GM21529 (cell line): ENCODE measurements around the gene MTHFR.

ENCODE experiments used
- ATAC-seq: cut with Tn5 transposase; IDR thresholded peaks from one replicate; pipeline ENCODE4 v1.9.1; 2021; ENCODE audit not compliant: unreplicated experiment

MTHFR gene

DNA sequence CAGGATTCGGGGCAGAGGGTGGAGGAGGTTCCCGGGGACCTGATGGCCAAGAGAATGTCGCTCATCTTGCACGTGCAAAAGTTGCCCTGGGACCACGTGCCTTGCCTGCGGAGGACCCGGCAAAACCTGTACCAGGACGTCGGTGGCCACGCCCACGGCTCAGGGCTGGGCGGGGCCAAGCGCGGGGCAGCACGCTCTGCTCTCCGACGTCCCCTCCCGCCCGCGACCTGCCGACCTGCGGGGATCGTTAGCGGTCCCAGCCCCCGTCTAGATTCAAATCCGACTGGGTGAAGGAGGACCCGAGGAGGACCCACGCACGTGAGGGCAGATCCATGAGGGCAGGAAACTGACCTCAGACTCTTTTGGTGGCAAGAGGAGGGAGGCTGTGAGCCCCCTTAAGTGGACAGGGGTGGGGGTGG is 43.8 kb downstream of the MTHFR start, which contains the start of gene C1orf167:
Gene C1orf167, plus strand, starts transcription at position 206 of the 419 bp plus-strand sequence. CDS start 2,208 bp downstream, outside the sequence.
- no peak for ATAC-seq

- ATAC-seq = no peak
These were observed 44.5 kb downstream of the MTHFR start for GRCh38 chr1:11761285-11761684.

GRCh38 chr1:11759791-11760190 is 46.0 kb downstream of the MTHFR start:
- ATAC-seq = no peak

DNA sequence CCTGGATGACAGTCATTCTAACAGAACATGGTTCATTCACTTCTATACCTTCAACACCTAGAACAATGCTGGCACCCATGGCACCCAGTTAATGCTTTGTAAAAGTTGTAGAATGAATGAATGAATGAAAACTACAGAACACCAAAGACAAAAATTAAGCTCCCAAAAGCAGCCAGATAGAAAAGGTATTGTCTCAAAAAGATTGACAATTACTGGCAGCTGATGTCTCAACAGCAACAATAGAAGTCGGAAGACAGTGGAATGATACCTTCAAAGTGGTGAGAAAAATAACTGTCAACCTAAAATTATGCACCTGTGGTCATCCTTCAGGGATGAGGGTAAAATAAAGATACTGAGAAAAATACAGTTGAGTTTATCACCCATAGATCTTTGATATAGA is 48.7 kb downstream of the MTHFR start:
- no peak for ATAC-seq

DNA sequence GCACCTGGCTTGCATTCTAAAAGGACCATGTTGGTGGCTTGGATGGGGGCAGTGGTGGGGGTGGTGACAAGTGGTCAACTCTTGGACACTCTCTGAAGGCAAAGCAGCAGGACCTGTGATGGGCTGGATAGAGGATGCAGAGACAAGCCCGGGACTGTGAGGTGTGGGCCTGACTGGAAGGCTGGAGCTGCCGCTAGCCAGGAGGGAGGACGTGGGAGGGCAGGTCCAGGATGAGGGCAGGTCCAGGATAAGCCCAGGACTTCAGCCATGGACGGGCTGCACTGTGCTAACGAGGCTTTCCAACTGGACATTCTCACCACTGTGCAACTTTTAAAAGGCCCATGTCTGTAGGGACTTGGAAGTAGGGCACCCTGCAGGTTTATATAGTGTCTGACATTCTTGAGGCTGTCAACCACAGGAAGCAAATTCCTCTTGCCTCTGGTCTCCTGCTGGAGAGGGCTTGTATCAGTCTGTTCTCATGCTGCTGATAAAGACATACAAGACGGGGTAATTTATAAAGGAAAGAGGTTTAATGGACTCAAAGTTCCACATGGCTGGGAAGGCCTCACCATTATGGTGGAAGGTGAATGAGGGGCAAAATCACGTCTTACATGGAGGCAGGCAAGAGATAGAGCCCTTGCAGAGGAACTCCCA is 52.1 kb downstream of the MTHFR start:
- no peak for ATAC-seq

GRCh38 chr1:11752359-11753088 is 53.2 kb downstream of the MTHFR start:
- ATAC-seq = no peak

GRCh38 chr1:11751087-11751486 is 54.7 kb downstream of the MTHFR start:
- no peak for ATAC-seq

- ATAC-seq = no peak
These were observed 55.8 kb downstream of the MTHFR start for GRCh38 chr1:11749996-11750395.

DNA sequence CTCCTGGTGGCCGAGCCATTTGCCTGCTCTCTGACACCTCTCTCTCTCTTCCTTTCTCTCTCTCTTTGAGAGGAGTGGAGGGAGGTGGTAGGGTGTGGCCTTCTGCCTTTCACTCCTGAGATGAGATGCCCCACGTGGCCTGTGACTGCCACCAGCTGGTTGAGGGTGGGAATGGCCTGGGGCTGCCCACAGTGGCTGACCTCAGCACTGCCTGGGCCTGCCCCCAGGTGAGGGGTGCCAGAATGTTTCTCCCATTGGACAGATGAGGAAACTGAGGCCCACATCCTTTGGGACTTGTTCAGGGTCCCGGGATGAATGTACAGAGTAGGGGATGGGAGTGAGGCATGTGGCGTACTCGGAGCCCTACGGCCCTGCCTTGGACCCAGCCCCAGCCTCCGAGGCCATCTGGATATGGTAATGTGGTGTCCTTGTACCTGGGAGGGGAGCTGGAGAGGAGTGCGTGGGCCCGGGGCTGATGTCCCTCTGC is 56.5 kb downstream of the MTHFR start:
- ATAC-seq = peak; percentile 58

DNA sequence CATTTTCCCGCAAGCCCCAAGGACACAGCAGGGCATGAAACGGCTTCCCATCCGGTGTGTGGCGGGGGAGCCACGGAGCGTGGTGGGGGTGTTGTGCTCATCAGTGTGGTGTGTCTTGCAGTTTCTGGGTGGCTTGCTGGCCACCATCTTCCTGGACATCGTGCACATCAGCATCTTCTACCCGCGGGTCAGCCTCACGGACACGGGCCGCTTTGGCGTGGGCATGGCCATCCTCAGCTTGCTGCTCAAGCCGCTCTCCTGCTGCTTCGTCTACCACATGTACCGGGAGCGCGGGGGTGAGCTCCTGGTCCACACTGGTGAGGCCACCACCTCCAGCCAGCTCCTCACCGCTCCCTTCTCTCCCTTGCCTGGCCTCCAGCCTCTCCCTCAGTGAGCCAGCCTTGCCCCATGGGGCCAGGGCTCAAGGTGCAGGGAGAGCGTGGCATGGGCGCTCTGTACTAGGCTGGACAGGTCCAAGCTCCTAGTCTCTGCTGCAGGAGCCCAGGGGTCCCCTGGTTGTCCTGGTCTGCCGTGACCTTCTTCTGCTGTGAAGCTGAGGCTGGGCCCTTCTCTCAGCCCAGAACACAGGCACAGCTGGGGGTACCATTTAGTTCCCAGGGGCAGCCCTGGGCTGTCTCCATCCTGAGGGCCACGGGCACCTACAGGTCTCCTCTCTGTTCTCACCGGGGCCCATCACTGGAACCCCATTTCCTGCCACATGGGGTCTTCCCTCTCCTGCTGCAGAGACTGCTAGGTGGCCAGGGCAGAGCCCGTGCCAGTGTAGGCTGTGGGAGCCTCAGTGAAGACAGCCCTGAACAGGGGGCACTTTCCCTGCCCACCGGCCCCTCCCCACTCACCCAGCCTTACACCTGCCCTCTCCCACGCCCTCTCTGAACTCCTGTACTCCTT is 57.2 kb downstream of the MTHFR start:
- no peak for ATAC-seq

DNA sequence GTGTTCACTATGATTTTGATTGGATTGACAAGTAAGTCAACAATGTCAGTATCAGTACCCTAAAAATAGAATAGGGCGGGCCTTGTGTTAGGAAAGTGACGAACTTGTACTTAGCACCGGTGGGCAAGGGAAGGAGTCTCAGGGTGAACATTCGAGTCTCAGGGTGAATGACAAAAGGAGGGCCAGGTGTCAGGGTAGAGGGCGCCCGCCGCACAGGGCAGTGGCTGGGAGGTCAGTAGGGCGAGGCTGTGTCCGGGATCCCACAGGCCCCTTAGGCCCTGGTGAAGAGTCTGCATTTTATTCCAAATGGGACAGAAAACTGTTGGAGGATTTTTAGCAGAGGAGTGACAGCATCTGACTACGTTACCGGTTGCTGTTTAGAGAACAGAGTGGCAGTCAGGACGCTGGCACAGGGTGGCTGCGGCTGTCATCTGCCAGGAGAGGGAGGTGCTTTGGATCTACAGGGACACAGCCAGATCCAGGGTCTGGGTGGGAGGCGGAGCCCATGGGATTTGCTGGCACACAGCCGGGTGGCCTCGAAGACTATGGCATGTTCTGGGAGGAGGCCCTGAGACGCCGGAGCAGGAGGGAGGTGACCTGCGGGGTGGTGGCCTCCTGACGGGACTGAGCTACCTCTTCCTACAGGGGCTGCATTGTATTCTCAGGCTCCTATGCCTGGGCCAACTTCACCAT is 58.8 kb downstream of the MTHFR start:
- ATAC-seq = no peak

DNA sequence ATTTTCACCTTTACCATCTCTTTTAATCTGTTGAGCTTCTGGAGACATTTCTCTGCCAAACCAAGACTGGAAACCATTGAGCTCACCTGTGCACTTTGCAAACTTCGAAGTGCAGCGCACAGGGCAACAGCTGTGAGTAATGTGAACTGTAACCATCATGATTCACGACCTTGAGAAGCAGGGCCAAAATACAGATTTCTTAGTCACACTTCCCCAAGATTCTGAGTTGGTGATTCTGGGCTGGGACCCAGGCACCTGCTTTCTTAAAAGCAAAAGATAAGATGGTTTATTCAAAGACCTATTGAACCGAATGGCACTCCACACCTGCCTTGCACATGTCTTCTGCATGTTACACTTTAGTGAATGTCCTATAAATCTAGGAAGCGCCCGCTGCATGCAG is 59.7 kb downstream of the MTHFR start:
- ATAC-seq = no peak

- ATAC-seq = no peak
These were observed 61.5 kb downstream of the MTHFR start for GRCh38 chr1:11744287-11744686.

GRCh38 chr1:11741919-11742558 is 63.7 kb downstream of the MTHFR start:
- no peak for ATAC-seq

DNA sequence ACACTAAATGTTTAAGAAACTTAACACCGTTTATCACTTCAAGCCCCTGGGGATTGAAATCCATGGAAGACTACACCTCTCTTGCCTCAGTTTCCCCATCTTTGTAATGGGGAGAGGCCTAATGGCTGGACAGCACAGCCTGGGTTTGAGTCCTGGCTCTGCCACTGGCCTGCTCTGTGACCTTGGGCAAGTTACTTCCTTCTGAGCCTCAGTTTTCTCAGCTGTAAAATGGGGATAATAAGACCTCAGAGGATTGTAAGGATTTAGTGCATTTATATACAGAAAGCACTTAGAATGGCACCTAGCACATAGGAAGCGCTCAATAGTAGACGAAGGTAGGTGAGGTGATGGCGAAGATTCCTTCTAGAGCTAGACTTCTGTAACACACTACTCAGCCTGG is 64.3 kb downstream of the MTHFR start:
- no peak for ATAC-seq

DNA sequence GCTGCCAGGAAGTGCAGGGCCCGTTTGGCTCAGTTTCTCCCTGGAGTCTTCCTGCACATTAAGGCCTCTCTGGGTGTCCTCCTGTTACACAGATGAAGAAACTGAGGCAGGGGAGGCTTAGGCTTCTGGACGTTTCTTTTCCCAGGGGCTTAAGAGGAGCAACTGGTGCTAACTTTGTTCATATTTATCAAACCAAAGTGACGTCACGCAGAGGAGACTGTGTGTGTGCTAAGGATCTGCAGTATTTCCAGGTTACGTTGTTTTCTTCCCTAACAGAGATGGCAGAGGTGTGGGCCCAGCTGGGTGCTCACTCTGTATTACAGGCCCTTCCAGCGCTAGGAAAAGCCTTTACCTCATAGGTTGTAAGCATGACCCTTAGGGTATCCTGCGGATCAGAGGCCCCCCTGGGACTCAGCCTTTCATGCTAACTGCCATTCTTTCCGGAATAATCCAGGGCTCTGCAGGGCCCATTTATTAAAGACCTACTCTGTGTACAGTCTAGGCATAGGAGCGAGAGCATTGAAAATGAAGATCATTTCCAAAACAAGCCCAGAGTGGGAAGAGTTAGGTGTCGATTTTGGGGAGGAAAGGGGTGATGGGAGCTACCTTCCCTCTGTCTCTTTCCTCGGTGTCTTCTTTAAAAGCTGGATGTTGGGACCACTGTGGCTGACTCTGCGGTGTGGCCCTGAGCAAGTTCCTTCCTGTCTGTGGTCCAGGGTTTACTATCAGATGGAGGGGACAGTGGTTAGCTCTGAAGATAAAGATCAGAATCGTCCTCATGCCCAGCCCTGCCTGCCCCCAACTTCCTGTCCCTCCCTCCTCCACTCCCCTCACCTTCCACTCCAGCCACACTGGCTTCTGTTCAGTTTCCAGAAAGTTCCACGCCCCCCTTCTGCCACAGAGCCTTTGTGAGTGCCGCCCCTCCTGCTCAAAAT is 65.2 kb downstream of the MTHFR start:
- no peak for ATAC-seq

DNA sequence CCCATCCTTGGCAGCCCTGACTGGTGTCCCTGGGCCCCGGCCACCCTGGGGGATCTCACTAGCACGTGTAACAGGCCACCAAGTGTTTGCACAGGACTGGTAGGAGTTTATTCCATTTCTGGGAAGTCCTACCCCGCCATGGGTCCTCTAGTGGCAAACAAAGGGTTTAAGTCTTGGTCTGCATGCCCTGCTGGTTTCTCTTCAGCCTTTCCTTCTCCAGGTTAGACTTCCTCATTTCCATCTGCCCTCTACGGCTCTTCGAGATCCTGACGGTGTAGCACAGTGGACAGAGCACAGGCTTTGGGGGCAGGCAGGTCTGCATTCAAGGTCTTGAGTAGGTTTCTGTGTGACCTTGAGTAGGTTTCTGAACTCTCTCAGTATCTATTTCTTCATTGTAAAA is 67.0 kb downstream of the MTHFR start:
- ATAC-seq = no peak

DNA sequence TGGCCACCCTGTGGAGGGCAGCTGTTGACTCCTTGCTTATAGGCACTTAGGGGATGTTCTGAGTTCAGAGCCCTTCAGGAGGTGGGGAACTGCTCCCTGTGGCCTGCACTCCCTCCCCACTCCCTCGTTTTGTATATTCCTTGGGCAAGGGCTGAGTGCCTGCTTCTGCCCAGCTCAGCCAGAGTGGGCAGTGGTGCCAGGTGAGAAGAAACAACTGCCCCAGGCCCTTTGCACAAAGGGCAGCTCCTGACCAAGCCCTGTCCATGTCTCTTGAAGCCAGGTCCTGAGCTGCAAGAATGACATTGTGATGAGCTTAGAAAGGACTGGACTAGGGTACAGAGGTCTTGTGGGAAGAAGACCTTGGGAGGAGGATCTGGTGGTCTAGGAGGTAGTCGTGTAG is 67.7 kb downstream of the MTHFR start:
- ATAC-seq = no peak
